Sigmoid colon (tissue), 3 donors: Measurements from ENCODE around the gene BBS1.

Experiments
- CTCF ChIP-seq, 4 experiments: fragments of 450-650 bp in 3 of 4; fragments of 200-600 bp in 1 of 4; IDR thresholded peaks; one replicate each; pipeline ENCODE4 v1.5.1; 2016 to 2019; ENCODE audit warnings: antibody characterized with exemption in 4 of 4, mild to moderate bottlenecking in 3 of 4, moderate library complexity in 2 of 4
- POLR2A ChIP-seq, 2 donors: fragments of 450-650 bp; IDR thresholded peaks; one replicate each; pipeline ENCODE4 v1.6.1; 2016; ENCODE audit warnings: antibody characterized with exemption in 2 of 2, mild to moderate bottlenecking in 2 of 2, moderate library complexity in 2 of 2

- TF ChIP-seq CTCF (IDR thresholded peaks at IDR 0.05) (no peak), POLR2A (IDR thresholded peaks at IDR 0.05) (no peak)
Observed at GRCh38 chr11:66548041-66548440, 37.6 kb downstream of the BBS1 start.
